Measurements from ENCODE around the gene ATF7. TPM values are rescaled to one million over a fixed set of nuclear protein-coding genes. Genes with fewer than 3 reads are reported as not detected.

Gene ATF7
- total and polyA plus RNA-seq, 2 donors (not counting 1 experiment from before 2014, with no cell fraction given) = 15.7 to 42.2 TPM

- peak overlapping the region; percentile 93 for H2AFZ ChIP-seq (ENCODE audit: insufficient read depth, low read depth, low read length, poor library complexity, severe bottlenecking)
- H3K36me3 ChIP-seq (replicated peaks in 1 of 2; ENCODE audit: control extremely low read depth in 1 of 2, control insufficient read depth in 1 of 2, extremely low read depth in 1 of 2, insufficient read depth in 2 of 2, low read length in 1 of 2) = peaks cover 3 to 28% of the 10 kb centered on the region in 2 experiments
- H3K4me2 ChIP-seq (replicated peaks; ENCODE audit: low read depth, low read length, poor library complexity, severe bottlenecking) = peak overlapping the region; percentile 90
- H3K79me2 ChIP-seq (ENCODE audit: control insufficient read depth, insufficient read depth, low read length) = peaks cover 41% of the 10 kb centered on the region
- peaks cover 17% of the 10 kb centered on the region for H4K20me1 ChIP-seq (ENCODE audit: control insufficient read depth, insufficient read depth, low read length, poor library complexity, severe bottlenecking)
- ATAC-seq (ENCODE audit: low read depth) (no peak), DNase-seq (no peak)
- peaks cover 16 to 21% of the 10 kb centered on the region in 2 donors for H3K4me1 ChIP-seq (ENCODE audit: control insufficient read depth in 2 of 2, insufficient read depth in 2 of 2, low read length in 2 of 2)
- peak overlapping the region; percentile 69 to 76 for H3K27ac ChIP-seq (ENCODE audit: low read length in 2 of 2)
- H3K27me3 ChIP-seq (replicated peaks in 1 of 4; ENCODE audit: control extremely low read depth in 1 of 4, control insufficient read depth in 3 of 4, insufficient read depth in 4 of 4, low read length in 3 of 4) = peaks cover 0 to 26% (median 16%) of the 10 kb centered on the region in 4 experiments
- H3K27me3 Mint-ChIP-seq = peaks cover 15% of the 10 kb centered on the region
- H3K27ac Mint-ChIP-seq = peak overlapping the region; percentile 91
- H3K4me3 Mint-ChIP-seq = peak overlapping the region; percentile 96
- no peaks in the 10 kb centered on the region for H3K9me3 Mint-ChIP-seq (ENCODE audit: insufficient read depth)
- ChIA-PET CTCF (interaction anchor here (0.6 to 5.3 kb wide), 24 partner anchors 8 to 526 kb away, joined by 3 to 58 read pairs (median 4); partner anchors contain the start of genes AAAS, ATF7 and CISTR), POLR2A (interaction anchor here (1.0 to 1.9 kb wide), 4 partner anchors 11 to 174 kb away, joined by 3 to 6 read pairs (median 4); partner anchors contain the start of gene TARBP2)
- intact Hi-C loops (cut with micrococcal nuclease) = loop anchor here (5.0 kb wide), 2 partner anchors 512 to 668 kb away; partner anchors contain the start of genes EIF4B and SMUG1
- 14% methylated on average over 3 of the region's 8 CpGs for WGBS (ENCODE audit: insufficient coverage)
- peak overlapping the region; percentile 75 for H3K9ac ChIP-seq (ENCODE audit: low read length)
- TF ChIP-seq CTCF (IDR thresholded peaks at IDR 0.05) (no peak), EZH2 (IDR thresholded peaks at IDR 0.05; ENCODE audit: borderline replicate concordance, insufficient read depth, low read depth, low read length, poor library complexity, severe bottlenecking) (no peak)
- H3K4me3 ChIP-seq (ENCODE audit: control extremely low read depth in 1 of 5, extremely low read depth in 1 of 5, insufficient read depth in 1 of 5, low read depth in 2 of 5, low read length in 4 of 5) = peak overlapping the region; percentile 84 to 96 (median 91)
- peaks cover 29% of the 10 kb centered on the region for H3K4me1 Mint-ChIP-seq
- no peaks in the 10 kb centered on the region for H3K9me3 ChIP-seq (ENCODE audit: control extremely low read depth in 1 of 3, control insufficient read depth in 2 of 3, insufficient read depth in 1 of 3, low read length in 2 of 3)
These were observed 49.0 kb upstream of the ATF7 start for GRCh38 chr12:53674977-53675700.

- intact Hi-C loops (cut with micrococcal nuclease) = loop anchor here (1.0 kb wide), 1 partner anchor 43 kb away; no protein-coding TSS in a partner anchor
- Histone ChIP-seq H4K20me1 (ENCODE audit: control insufficient read depth, insufficient read depth, low read length, poor library complexity, severe bottlenecking) (peaks cover 26% of the 10 kb centered on the region), H3K27ac (ENCODE audit: low read length in 2 of 2) (no peak overlapping the region), H3K9ac (ENCODE audit: low read length) (no peak overlapping the region), H2AFZ (ENCODE audit: insufficient read depth, low read depth, low read length, poor library complexity, severe bottlenecking) (no peak overlapping the region), H3K9me3 (ENCODE audit: control extremely low read depth in 1 of 3, control insufficient read depth in 2 of 3, insufficient read depth in 1 of 3, low read length in 2 of 3) (no peaks in the 10 kb centered on the region), H3K4me3 (ENCODE audit: control extremely low read depth in 1 of 5, extremely low read depth in 1 of 5, insufficient read depth in 1 of 5, low read depth in 2 of 5, low read length in 4 of 5) (no peak overlapping the region), H3K27me3 (replicated peaks in 1 of 4; ENCODE audit: control extremely low read depth in 1 of 4, control insufficient read depth in 3 of 4, insufficient read depth in 4 of 4, low read length in 3 of 4) (no peaks in the 10 kb centered on the region), H3K79me2 (ENCODE audit: control insufficient read depth, insufficient read depth, low read length) (peaks cover 42% of the 10 kb centered on the region), H3K4me2 (replicated peaks; ENCODE audit: low read depth, low read length, poor library complexity, severe bottlenecking) (no peak overlapping the region), H3K36me3 (replicated peaks in 1 of 2; ENCODE audit: control extremely low read depth in 1 of 2, control insufficient read depth in 1 of 2, extremely low read depth in 1 of 2, insufficient read depth in 2 of 2, low read length in 1 of 2) (peaks cover 7 to 57% of the 10 kb centered on the region in 2 experiments), H3K4me1 (ENCODE audit: control insufficient read depth in 2 of 2, insufficient read depth in 2 of 2, low read length in 2 of 2) (peaks cover 8 to 13% of the 10 kb centered on the region in 2 donors)
- POLR2A ChIA-PET = no interaction called here
- peaks cover 26% of the 10 kb centered on the region for H3K4me1 Mint-ChIP-seq
- ATAC-seq (ENCODE audit: low read depth) (no peak), DNase-seq (no peak)
- CTCF ChIA-PET = interaction anchor here (1.0 to 1.3 kb wide), 2 partner anchors 9 to 348 kb away, joined by 3 to 4 read pairs; no protein-coding TSS in a partner anchor
- no peaks in the 10 kb centered on the region for H3K27me3 Mint-ChIP-seq
- TF ChIP-seq EZH2 (IDR thresholded peaks at IDR 0.05; ENCODE audit: borderline replicate concordance, insufficient read depth, low read depth, low read length, poor library complexity, severe bottlenecking) (no peak), CTCF (IDR thresholded peaks at IDR 0.05) (no peak)
- no peak overlapping the region for H3K4me3 Mint-ChIP-seq
- no peaks in the 10 kb centered on the region for H3K9me3 Mint-ChIP-seq (ENCODE audit: insufficient read depth)
- no peak overlapping the region for H3K27ac Mint-ChIP-seq
These were observed 44.8 kb upstream of the ATF7 start for GRCh38 chr12:53670971-53671370.

All from B cell (primary cell).